Inflammatory macrophage treated with lipopolysaccharide for 1 hour (primary cell): ENCODE measurements around the gene BEND4.
A peak's percentile ranks its signal among the peaks of the same experiment; 100 is the strongest.
"Not testable (repeated sequence)": the region's sequence is repeated elsewhere in the genome, so short reads cannot be mapped to it uniquely, and the experiment has no call there.

Source experiments
- DNase-seq, 2 donors: peaks; one replicate each; pipeline ENCODE4 v3.0.0-alpha.2; 2020 to 2022

Gene BEND4

DNA sequence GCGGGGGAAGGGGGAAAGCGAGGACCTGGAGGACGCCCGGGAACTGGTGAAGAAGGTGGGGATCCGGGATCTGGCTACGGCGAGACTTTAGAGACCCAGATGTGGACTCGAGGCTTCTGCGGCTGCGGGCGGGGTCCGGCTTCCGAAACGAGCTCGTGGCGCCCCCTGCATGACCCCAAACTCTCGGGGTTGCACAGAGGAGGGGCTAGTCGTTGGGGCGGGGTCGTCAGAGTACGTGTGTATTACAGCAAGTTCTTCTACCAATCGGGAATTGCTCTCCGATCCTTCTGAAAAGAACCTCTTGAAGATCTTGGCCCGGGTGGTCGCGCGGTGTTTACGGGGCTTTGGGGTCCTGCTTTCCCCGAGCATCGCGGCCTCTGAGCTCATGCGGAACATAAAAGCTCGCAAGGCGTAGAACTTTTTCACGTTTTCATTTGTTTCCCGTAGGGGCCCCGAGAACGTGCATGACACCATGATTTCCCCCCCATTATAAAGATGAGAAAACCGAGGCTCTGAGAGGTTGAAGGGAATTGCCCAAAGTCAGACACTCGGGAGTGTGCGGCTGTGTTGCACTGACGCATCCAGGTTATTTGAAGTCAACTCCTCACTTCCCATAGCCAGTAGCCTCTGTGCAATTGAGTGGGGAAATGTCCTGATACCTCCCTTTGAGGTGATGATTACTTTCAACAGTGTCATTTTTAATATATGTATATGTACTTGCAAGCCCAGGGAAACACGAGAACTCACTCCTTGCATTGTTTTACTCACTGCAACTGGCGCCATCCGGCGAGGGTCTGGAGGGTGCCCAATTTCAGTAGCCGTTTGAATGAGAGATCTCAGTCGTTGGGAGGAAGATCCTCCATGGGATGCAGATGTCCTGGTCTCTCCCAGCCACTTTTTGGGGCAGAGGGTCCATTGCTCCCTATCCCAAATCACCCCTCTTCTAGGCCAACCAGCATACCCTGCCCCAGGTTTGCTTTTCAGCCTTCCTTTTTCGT, at the start of gene BEND4:
Gene BEND4 (minus strand): TSS at position 149 of the 998 bp plus-strand sequence. CDS start 512 bp downstream, outside the sequence.
- DNase-seq: peak; percentile 3 to 6

DNA sequence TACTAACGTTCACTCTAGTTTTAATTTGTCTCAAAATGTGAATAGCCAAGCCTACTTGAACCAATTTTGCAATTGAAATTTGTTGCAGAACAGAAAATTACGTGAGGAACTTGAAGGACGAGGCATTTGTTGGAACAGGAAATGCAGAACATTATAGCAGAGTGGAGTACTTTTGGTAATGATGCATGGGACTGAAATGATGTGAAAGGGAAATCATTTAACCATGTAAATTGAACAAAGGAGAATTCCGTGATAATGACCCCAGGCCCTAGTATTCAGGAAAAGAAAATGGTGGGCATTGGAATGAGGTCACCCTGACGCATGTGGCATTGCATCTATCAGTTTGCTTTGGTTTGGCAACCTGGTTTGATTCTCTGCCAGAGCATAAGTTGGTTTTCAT, 44.9 kb upstream of the BEND4 start:
- no peak for DNase-seq

DNA sequence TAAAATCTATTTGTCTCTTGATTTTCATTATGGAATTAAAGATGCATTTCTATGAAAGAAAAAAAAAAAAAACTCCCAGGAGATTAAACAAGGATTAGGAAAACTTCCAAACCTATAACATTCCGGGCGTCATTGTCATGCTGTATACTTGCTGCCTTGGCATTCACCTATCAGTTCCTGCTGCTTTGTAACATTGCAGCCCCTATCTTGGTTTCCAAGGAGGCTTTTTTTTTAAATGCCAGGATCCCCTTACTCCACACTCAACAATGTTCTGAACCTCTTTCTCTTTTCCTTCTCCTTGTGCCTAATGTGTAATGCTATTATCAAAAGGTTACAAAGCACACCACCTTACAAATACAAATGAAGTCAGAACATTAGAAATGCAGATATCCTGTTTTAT, 20.5 kb upstream of the BEND4 start:
- no peak for DNase-seq

DNA sequence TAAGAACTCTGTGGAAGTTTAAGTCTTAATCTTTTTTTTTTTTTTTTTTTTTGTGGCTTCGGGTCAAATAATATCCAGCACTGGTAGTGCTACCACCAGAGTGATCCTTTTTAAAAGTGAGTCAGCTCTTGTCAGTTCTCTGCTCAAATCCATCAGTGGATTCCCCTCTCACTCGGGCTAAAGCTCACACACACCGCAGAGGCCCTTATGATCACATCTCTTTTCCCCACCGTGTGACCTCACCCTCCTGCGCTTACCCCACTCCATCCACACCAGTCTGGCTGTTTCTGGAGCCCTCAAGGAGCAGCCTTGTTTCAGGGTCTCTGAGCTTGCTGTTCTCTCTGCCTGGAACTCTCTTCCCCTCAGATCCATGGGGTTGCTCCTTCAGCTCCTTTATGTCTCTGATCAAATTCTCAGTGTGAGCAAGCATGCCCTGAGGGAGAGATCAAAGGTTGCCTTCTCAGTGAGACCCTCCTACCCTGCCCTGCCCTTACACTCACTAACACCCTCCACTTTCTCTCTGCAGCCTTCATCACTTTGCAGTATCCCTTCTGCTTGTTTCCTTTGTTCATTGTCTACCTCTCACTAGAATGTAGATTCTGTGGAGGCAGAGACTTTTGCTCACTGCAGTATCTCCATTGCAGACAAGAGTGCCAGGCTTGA, 19.8 kb upstream of the BEND4 start:
- DNase-seq: no peak

DNA sequence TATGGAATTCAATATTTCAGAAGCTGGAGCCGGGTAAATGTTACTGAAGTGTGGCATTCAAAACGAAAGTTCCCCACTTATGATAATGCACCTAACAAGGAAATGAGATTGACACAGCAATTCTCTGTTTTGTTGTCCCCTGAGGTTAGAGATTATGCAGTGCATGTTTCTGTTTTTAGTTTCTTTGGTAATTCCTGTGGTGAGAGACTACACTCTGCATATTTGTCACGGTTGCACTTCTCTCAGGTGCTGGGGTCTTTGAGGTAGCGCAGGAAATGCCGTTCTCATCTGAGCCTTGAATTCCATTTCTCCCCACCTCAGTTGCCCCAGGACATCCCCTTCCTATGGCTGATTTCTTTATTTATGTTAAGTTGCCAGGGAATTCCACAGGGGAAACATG, 15.3 kb upstream of the BEND4 start:
- DNase-seq: no peak

DNA sequence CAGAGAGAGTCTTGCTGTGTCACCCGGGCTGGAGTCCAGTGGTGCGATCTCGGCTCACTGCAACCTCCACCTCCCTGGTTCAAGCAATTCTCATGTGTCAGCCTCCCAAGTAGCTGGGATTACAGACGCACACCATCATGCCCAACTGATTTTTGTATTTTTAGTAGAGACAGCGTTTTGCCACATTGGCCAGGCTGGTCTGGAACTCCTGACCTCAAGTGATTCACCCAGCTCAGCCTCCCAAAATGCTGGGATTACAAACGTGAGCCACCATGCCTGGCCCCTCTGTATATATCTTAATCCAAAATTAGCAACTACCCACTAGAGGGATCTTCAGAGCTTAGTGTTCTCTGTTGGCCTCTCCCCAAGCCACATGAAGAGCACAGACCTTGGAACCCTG, 13.7 kb upstream of the BEND4 start:
- not testable (repeated sequence) for DNase-seq

DNA sequence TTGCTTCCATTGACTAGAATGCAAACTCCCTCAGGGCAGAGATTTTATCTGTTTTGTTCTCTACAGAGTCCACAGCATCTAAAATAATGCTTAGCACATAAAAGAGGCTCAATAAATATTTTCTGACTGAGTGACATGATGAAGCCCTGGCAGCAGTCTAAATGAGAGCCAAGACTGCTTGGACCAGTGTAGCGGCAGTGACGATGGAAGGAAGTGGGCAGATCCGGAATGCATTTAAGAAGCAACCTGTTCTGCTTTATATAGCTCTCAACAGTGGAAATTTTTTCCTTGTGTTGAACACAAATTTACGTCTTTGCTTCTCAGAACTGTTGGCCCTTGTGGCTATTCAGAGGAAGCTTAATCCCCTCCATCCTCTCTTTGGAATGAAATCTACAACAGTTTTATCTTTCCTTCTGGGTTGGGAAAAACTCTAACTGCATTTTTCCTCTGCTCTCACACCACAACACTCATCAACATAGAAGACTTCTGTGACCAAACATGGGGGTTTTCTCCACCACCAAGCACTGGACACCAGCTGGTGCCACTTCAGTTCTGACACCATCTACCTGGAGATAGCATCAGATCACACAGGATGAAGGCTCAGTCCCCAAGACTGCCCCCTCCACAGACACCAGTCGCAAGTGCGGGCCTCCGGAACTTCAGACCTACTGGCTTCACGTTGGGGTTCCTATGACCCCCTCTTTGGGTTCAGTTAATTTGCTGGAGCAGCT, 7.0 kb upstream of the BEND4 start:
- no peak for DNase-seq

DNA sequence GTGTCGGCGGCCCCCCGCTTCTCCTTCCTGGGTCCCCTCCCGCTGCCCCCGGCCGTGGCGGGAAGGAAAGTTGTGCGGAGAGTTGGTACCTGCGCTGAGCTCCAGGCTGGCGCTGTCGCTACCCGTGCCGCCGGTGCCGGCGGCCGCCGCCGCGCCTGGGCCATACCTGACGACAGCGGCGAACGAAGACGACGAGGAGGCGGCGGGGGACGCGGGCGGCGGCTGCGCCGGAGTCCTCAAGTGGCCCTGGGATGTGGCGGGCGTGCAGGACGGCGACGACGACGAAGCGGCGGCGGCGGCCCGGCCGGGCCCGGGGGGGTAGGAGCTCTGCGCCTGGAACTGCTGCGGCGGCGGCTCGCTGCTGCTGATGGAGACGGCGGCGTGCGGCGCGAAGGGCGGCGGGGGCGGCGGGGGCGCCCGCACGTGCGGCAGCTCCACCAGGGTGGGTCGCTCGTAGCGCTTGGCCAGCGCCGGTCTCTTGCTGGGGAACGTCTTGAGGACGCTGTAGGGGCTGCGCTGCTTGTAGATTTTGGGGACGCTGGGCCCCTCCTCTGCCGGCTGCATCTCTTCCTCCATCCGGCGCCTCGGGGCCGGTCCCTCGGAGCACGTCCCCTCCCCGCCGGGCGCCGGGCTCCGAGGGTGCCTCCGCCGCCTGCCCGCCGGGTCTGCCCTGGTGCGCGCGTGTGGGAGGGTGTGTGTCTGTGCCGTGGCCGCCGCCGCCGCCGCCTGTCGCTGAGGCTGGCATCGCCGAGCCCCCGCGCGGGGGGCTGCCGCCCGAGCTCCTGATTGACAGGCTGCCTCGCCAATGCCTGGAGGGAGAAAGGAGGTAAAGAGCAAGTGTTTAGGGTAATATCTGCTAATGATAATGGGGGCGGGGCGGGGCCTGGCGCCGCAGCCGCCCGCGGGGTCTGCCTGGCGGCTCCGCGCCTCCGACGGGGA, 618 bp downstream of the BEND4 start:
- DNase-seq: no peak

DNA sequence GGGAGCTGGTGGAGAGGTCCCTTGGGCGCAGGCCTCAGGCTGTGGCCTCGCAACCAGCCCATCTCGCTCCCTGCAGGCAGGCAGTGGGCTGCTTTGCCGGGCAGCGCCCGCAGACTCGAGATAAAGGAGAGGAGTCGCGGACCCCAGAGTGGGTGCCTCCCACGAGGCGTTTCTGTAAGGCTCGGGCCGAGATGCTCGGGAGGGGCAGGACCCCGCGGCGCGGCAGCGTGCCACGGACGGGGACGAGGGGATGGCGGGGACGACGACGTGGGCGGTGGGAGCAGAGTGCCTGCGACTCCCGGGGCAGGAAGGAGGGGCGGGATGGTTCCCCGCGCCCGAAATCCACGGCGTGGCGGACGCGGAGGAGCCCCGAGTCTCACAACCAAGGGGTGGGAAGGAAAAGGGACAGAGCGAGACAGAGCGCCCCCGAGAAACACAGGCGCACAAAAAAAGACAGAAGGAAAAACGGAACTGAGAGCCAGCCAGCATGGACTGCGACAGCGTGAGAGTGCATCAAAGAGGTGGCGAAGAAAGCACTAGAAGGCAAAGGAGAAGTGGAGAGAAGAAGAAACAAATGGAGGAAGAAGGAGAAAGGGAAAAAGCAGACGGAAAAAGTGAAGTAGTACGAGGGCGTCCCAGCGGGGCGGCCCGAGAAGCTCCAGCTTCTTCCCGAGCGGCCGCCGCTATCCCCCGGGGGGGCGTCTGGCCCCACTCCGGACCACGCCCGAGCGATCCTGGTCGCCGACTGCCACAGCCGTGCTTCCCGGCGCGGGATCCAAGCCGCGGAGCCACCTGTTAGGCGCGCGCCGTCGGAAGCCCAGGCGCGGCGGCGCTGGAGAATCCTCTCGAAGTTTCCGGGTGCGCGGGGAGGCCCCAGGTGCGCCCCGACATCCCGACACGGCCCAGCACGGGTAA, 1.5 kb downstream of the BEND4 start:
- peak in 1 of 2 donors; percentile 2 for DNase-seq

DNA sequence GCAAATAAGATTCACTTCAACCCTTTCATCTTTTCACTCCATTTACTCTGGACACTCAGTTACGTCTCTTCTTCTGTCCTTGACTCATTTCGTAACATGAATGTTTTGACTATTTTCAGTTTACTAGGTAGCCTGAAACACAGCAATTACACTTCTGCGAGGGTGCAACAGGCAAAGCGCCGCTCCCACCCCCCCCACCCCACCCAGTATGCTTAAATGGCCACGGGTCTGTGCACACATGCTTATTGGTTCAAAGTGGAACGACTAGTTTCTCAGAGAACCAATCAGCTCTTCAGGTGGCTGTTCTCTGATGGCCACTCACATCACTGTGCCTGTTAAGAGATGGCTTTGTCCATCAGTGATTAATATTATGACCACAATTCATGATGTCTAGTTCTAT, 3.5 kb downstream of the BEND4 start:
- no peak for DNase-seq

DNA sequence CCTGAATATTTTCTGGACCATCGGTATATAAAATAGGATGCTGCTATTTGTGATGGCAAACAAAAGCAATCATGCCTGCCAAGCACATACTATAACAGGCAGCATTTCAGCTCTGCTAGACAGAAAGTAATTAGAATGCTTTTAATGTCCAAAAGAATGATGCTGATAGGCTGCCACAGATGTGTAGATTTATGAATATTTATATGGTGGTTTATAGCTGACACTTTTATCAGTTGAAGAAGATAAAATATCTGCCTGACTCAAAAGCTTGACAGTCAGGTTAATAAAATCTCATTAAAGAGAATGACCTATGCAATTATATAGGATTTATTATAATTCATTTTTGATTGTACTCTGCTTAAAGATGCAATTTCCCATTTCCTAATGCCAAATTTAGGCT, 4.0 kb downstream of the BEND4 start:
- DNase-seq: no peak

DNA sequence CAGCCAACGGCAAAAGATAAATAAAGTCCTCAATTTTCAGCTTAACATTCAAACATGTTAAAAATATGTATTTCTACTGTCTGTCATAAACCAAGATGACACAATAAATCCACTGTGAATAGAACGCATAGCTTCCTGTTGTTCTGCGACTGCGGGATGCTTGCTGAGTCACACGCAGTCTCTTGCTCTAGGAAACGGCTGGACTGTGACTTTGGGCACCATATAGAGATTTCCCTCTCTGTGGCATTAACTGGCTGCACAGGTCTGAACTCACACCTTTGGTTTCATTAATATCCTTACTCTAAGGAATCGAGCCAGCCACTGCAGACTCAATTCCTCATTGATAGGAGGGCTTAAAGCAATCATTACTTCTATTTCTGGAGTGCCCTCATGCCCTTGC, 8.4 kb downstream of the BEND4 start:
- DNase-seq: no peak

DNA sequence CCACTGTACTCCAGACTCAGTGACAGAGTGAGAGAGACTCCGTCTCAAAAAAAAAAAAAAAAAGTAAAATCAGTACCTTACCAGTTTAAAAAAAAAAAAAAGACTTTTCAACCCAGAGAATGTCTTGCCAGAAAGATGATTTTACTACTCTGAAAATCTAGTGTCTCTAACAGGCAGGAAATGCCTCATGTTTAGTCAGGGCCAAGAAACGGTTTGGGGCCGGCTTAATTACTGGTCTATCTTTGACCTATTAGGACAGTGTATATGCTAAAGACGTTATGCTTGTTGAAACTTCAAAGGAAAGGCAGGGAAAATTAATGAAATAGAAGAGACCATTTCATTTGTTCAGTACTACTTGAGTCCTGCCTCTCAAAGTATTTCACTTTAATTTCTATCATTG, 9.9 kb downstream of the BEND4 start:
- DNase-seq: no peak

DNA sequence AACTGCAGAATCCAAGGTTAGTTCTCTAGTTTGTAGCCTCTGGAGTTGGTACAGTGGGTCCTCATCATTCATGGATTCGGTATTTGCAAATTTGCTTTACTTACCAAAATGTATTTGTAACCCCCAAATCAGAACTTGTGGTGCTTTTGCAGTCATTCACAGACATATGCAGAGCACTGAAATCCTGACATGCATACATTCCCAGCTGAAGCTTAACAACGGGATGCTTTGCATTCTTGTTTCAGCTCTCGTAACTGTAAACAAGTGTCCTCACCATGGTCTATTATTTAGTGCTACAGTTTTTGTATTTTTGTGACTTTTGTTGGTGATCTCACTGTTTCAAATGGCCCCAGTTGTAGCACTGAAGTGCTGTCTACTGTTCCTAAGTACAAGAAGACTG, 16.1 kb downstream of the BEND4 start:
- DNase-seq: no peak

DNA sequence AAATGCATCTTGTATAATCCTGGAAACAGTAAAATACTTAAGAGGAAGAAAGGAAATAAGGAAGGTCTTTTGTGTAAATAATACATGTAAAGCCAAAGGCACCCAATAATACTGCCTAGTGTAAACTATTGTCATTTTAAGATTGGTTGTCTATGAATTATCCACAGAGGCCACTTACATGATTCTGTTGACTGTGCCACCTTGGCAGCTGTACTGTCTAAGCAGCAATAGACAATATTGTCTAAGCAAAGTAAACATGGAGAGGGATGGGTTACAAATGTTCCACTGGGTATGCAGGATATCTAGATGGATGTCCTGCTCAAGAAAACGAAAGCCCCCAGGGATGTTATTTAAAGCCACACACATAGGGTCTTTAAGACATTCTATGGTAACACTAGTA, 19.4 kb downstream of the BEND4 start:
- no peak for DNase-seq

DNA sequence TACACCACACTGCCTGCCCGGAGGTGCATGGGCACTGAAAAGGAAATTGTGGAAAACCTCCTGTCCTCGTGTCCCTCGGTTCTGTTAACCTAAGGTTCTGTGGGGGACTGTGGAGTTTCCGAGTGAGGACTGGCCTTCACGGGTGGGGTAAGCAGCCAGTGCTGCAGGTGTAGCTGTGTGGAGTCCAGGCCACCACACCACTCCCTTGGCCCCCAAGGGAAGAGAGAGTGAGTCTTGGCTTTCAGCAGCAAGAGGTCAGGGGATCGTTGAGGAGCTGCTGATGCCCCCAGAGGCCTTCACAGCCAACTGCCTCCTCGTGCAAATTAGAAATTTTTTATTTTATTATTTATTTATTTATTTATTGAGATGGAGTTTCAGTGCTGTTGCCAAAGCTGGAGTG, 20.4 kb downstream of the BEND4 start:
- DNase-seq: no peak

DNA sequence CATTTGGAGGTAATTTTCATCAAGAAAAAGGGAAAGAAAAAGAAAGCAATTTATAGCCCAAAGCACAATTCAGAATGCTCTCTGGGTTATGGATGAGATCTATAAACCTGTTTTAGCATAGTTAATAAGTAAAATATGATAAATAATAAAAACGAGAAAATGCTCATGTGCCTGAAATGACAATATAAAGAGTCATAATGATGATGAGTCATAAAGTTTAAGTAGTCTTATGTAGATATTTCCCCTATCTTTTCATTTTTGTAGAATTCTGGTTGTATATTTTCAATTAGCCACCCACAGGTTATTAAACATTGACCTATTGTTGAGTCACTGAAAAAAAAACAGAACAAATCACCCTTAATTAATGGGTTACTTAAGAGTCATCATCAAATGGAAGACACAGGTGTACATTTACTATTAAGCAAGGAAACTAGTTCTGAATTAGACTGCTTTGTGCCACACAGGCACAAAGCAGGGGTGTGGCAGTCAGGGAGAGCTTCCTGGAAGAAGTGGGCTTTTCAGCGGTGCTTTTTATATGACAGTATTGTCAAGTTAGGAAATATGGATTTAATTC, 29.3 kb downstream of the BEND4 start:
- no peak for DNase-seq

DNA sequence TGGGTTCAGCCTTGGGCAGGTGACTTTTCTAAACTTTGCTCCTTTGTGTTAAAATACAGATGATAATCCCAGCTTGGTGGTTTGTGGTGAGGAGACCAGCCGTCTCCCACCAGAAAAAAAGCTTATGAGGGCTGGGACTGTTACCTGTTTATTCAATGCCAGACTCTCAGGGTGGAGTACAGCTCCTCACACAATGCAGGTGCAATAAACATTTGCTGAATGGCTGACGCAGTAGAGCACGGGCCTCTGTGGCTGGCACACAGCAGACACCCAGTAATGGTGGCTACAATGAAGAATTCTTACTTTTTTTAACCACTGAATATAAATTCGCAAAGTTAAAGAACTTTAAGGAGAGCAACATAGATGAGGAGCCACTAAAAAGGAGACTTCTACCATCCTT, 30.2 kb downstream of the BEND4 start:
- no peak for DNase-seq

DNA sequence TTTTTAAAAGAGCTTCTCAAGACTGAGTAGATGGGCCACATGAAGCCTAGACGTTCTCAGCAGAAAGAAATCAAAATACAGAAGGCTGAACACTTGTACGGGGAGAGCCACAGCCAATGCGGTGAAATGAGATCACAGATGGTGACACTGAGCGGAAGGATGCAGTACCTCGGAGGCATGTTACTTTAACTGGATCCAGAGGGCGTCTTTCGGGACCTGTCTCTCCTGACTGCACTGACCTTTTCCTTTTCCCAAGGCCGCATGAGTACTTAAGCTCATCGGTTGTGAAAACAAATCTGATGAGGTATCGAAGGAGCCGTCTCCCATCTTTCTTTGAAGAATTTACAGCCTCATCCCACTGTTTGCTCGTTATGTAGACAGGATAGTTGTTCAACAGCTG, 32.6 kb downstream of the BEND4 start:
- no peak for DNase-seq

DNA sequence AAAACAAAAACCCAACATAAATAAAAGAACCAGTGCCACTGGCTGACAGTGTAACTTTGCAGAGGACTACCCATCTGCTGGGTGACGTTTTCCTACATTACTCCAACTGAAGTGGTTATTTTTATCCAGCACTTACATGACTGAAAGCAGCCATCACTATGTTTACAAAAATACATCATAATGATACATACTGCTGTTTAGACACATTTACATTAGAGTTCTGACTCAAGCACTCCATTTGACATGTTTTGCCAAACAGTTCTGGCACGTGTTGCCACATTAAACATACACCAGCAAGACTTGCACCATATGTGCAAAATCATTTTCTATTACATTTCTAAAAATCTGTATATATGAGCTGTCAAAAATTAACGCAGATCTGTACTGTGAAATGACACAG, 39.6 kb downstream of the BEND4 start:
- no peak for DNase-seq

DNA sequence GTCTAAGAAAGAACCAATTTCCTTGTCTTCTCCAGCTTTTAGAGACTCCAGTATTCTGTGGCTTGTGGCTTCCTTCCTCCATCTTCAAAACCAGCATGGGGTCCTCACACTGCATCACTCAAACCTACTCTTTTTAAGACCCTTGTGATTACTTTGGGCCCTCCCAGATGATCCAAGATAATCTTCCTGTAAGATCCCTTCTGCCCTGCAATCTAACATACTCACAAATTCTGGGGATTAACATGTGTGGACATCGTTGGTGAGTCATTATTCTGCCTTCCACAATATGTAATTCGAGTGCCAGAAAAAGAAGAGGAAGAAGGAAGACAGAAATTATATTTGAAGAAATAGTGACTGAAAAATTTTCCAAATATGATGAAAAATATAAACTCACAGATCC, 47.9 kb downstream of the BEND4 start:
- DNase-seq: peak; percentile 7 to 14
